Stimulated activated CD4-positive, alpha-beta T cell treated with anti-CD3 and anti-CD28 coated beads, Interleukin-2, amount 100 ng/mL, for 48 hours (primary cell): ENCODE measurements around the gene FGFR2.

Experiments used
- DNase-seq, 2 donors: peaks; one replicate each; pipeline ENCODE4 v3.0.0-alpha.2; 2020

Gene FGFR2

GRCh38 chr10:121484401-121484800 is 113.8 kb downstream of the FGFR2 start:
- no peak for DNase-seq

GRCh38 chr10:121481180-121481579 is 117.1 kb downstream of the FGFR2 start:
- DNase-seq: no peak

- DNase-seq: no peak
Measured at GRCh38 chr10:121478556-121478955, 119.7 kb downstream of the FGFR2 start.

DNA sequence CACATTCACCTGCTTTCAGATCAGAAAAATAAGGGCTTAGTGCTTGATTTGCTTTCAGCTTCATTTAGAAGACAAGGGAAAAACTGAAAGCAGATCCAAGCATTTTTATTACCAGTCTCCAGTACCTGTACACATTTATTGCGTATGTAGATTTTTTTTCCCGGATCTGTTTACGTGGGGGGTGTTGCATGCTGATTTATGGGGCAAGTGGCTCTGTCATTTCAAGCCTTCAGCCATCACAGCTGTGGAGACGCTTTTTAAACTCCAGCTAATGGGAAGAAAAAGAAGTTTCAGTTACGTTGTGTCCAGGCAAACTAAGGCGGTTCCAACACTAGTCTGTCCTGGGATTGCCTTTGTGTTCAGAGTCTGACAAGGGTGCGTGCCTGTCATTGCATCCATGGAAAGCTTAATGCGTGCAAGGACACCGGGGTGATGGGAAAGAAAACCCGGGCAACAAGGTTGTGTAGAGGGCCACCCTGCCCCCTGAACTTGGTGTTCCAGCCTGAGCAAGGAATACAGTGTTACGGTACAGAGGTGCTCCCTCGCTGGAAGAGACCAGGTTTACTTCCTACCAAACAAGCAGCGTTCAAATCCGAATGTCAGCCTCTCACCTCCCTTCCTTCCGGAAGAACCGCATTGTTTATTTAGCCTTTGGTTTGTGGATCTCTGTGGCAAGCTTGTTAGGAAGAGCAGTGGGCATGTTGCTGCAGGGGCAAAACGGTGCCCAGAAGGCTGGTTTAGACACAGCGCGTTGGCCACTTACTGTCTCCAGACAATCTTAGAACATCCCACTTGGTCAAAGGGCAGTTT is 128.2 kb downstream of the FGFR2 start:
- DNase-seq: no peak

- no peak for DNase-seq
Measured at GRCh38 chr10:121468726-121469125, 129.5 kb downstream of the FGFR2 start.

- no peak for DNase-seq
Measured at GRCh38 chr10:121466424-121466823, 131.8 kb downstream of the FGFR2 start.

- no peak for DNase-seq
Measured at GRCh38 chr10:121465215-121465614, 133.0 kb downstream of the FGFR2 start.

DNA sequence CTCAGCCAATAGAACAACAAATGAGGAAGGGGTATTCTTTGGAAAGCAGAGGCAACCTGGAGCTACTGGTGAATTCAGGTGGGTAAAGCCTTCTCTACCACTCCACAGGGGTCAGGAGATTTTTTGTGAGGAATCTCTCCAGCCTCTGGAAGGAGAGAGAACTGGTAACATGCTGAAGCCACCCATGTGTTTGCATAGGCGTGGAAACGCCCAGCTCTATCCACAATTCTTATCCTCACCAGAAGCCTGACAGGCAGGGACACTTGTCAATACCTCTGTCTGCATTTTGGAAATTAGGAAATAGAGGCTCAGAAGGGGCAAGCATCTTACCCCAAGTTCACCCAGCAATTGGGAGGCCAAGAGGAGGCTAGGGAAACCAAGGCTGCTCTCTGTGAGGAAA is 133.7 kb downstream of the FGFR2 start:
- DNase-seq: no peak

DNA sequence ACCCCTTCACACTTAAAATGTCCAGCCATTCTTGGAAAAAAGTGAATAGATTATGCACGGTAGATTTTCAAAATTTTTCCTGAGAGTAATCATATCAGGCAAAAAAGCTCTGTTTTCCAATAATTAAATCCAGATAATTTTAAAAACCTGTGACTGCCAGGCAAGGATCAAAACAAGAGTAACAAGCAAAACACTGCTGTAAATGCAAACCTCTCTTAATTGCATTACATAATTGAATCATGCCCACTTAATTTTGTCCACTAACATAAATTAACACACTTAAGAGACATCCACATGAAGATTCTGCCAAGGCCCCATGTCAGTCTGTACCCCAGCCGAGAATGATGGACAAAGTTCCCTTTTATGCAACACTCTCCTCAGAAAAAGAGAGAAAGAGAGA is 135.3 kb downstream of the FGFR2 start:
- no peak for DNase-seq

GRCh38 chr10:121462281-121462680 is 136.0 kb downstream of the FGFR2 start:
- no peak for DNase-seq

DNA sequence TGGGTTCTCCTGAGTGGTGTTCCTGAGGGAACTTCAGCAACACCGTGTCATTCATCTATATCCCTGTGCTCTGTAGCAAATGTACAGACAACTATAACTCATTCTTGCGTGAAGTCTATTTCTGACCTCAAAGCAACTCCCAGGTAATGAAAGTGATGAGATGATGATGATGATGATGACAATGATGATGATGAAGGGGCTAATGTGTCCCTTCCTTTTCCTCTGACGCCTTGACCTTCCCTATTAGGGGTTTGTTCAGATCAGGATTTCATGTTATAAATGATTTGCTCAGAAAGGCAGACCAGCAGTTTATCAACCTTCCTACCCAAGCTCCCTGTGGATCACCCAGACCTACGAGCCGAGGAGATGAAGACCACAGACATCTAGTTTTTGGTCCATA is 136.9 kb downstream of the FGFR2 start:
- DNase-seq: no peak

GRCh38 chr10:121460733-121461132 is 137.5 kb downstream of the FGFR2 start:
- DNase-seq: no peak

DNA sequence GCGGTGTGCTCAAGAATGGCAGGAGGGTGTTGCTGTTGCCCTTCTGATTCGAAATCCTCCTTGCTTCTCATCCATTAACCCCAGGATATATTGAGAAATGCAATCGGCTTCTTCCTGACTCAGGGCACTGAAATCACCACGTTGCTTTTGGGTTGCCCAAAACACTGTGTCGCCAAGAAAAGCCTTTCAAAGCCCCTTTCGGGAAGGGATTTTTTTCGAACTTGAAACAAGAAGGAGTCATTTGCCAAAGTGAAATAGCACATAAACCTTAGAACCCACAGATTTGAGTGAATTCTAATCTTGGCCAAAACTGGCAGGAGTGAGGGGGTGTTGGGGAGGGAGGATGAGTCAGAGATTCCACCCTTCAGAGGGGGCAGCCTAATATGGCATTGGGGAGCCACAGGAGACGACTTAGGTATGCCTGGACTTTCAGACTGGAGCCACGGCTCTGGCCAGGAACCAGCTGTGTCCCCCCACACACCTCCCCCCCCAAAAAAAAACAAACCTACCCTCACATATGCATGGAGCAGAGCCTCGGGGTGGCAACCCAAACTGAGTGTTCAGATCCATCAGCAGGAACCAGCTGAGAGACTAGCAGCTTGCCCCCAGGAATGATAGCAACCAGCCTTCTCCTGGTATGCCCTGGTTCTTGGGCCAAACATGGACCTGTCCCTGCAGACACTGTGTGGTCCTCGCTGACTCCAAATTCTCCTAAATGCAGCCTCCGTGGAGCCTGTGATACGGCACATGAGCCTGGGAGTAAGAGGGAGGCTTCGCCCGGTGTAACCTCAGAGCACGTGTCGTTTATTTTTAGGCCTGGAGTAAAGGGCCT is 138.4 kb downstream of the FGFR2 start:
- no peak for DNase-seq

GRCh38 chr10:121459279-121459621 is 139.0 kb downstream of the FGFR2 start:
- DNase-seq: no peak

- no peak for DNase-seq
Measured at GRCh38 chr10:121457729-121458128, 140.5 kb downstream of the FGFR2 start.

- DNase-seq: no peak
Measured at GRCh38 chr10:121455377-121455776, 142.9 kb downstream of the FGFR2 start.

DNA sequence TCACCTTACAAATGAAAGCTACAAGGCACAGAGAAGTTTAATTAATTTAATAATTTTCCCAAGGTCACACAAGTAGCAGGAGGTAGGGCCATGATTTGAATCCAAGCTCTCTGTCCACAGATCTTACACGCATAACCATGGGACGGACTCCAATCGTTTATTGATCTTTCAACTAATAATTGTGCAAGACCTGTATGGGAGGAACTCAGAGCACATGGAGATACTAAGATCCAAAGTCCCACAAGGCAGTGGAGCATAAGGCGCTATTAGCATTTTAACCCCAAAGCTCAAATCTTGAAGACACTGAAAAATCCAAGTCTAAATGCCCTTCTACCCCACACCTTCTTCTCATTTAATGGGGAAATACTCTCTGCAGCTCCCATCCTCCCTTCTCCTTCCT is 143.5 kb downstream of the FGFR2 start:
- no peak for DNase-seq

DNA sequence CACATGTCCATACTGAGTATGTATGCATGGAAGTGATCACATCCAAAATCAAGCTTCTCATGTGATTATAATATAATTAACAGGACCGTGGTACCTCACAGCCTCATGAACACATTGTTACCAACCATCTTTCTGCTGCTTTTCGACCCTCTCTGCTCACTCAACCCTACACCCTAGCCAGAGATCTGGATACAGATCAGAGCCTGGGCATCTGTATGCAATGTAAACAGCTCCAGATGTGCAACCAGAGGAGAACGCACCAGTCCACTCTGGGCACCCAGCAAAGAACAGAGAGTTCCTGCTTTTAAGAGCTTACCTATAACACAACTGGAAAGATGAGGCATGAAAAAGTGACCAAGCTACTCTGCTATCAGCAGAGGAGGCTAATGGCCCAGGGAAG is 145.1 kb downstream of the FGFR2 start:
- DNase-seq: no peak

DNA sequence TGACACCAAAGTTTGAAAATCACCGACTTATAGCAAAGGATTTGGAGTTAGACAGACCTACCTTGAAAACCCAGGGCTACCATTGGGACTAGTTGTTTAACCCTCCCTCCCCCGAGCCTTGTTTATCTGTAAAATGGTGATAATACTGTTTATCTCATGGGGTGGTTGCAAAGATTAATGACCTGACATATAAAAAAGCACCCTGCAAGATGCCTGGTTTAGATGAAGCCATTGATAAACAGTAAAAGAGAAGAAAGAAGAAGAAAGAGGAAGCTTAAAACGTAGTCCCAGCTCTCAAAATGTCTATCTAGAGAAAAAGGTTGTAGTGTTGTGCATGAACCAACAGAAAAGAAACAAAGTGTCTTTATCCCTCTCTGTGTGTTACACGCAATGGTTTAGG is 145.7 kb downstream of the FGFR2 start:
- DNase-seq: no peak

DNA sequence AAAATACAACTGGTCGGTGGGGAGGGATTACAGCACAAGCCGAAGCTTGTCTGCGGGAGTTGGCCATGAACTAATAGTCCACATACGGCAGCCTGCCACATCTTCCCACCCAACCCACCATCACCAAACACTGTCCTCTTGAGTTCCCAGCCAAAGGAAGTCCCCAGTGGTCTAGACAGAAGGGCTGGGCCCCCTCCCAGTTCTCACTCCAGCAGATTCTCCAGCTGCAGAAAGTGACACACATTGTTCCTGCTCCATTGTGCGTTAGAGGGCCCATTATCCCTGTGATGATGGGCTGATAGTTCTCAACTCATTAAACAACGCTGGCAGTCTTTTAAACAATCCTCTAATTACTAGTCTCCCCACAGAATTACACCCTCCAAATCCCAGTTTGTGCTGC is 148.0 kb downstream of the FGFR2 start:
- DNase-seq: no peak

DNA sequence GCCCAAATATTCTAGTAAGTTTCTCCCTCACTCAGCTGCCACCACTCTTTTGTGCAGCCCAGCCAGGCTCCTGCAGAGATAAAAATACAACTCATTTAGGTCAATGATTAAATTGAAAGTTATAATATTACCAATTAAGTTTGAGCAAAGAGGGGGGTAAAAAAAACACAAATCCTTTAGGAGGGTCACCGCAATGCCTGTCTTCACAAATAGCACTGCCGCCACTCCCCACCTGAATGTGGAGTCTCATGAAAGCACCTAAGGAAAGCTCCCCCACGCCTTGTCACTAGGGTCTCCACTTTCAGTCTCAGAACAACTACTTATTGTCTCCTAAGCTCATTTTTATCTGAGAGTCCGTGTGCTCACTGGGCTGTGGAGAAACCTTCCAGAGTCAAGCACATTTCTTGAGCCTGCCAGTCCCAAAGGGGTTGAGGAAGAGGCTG is 148.7 kb downstream of the FGFR2 start:
- no peak for DNase-seq

GRCh38 chr10:121448766-121449421 is 149.3 kb downstream of the FGFR2 start:
- DNase-seq: no peak

GRCh38 chr10:121444520-121445165 is 153.6 kb downstream of the FGFR2 start:
- no peak for DNase-seq
